Measurements from ENCODE around the gene LYST.

- no peak for TF ChIP-seq CTCF (IDR thresholded peaks at IDR 0.05; ENCODE audit: low read length)
- no peak for TF ChIP-seq EZH2 (optimal IDR thresholded peaks at IDR 0.05; ENCODE audit: low read depth, low read length)
Measured at GRCh38 chr1:235831148-235831547, 35.6 kb downstream of the LYST start.

Measured in MM.1S (cell line).